ENCODE measurements around the gene VAT1L.

VAT1L gene

GRCh38 chr16:78001451-78002025 lies 213.2 kb downstream of the VAT1L start:
- no peak for DNase-seq

- peak; percentile 92 for DNase-seq
Observed at GRCh38 chr16:78002915-78003538, 214.7 kb downstream of the VAT1L start.

GRCh38 chr16:78004517-78004916 lies 216.2 kb downstream of the VAT1L start:
- no peak for DNase-seq

DNA sequence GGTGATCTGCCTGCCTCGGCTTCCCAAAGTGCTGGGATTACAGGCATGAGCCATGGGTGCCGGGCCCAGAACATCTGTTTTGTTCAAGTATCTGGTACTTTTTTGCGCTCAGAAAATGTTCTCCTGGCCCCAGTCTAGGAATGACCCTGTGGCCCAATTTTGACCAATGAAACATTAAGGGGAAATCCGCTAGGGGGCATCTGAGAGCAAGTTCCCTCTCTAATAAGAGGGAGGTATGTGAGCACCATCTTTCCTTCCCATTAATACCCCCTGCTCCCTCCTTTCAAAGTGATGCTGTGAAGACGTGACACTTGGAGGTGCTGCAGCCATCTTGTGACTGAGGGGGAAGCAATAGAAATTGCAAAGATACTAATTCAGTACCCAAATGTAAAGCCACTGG lies 217.5 kb downstream of the VAT1L start:
- peak; percentile 47 for DNase-seq

- DNase-seq = no peak
Observed at GRCh38 chr16:78007121-78007520, 218.8 kb downstream of the VAT1L start.

GRCh38 chr16:78022347-78023060 lies 234.1 kb downstream of the VAT1L start, which contains the start of gene CLEC3A:
TSS of gene CLEC3A (plus strand) at chr16:78022548. CDS start at chr16:78022627, 79 bp downstream.
- no peak for DNase-seq

GRCh38 chr16:78024159-78024558 lies 235.8 kb downstream of the VAT1L start:
- DNase-seq = no peak

DNA sequence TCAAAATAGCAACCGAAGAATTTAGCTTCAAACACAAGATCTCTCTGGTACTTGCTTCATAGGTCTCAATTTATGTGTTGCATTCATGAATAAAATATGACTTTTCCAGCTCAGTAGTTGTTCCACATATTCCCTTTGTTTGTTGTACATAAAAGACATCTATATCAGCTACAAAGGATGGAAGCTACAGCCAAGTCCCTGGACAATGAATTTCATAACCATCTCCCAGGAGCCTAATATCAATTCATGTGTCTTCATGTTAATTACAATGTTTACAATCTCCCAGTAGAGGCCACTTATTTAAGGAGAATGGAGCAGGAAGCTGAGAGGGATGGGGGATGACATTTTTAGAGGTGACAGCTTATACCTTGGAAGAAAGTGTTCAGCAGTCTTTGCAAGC lies 237.3 kb downstream of the VAT1L start:
- DNase-seq = no peak

DNA sequence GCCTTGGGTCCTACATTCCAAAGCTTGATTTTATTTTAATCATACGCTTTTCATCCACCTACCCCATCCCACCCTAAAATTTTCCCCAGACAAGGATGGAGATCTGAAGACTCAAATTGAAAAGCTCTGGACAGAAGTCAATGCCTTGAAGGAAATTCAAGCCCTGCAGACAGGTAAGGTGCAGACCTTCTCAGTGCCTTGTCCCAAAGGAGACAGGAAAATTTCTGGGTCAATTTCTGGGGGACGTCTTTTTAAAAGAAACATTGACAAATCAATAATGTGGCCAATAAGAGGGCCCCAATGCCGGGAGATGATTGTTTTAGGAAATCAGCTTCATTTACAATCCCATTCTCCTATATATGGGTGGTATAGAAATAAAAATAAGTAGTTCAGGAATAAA lies 239.7 kb downstream of the VAT1L start:
- no peak for DNase-seq
